ES-I3 (cell line): ENCODE results near the gene PDE1A.

ENCODE experiments used
- H3K36me3 ChIP-seq: 2 replicates; pipeline ENCODE4 v1.6.1; 2013; ENCODE audit warnings: mild to moderate bottlenecking, low read length, control low read depth, moderate library complexity; ENCODE audit not compliant: insufficient read depth
- H3K4me1 ChIP-seq: 2 replicates; pipeline ENCODE4 v1.6.1; 2013; ENCODE audit warnings: mild to moderate bottlenecking, control low read depth, low read length; ENCODE audit not compliant: insufficient read depth
- H3K9ac ChIP-seq: 2 replicates; pipeline ENCODE4 v1.6.1; 2013; ENCODE audit warnings: low read depth, mild to moderate bottlenecking, low read length, moderate library complexity
- H3K9me3 ChIP-seq: 2 replicates; pipeline ENCODE4 v1.6.1; 2013; ENCODE audit warnings: mild to moderate bottlenecking, low read length, moderate library complexity; ENCODE audit not compliant: control insufficient read depth, insufficient read depth

PDE1A gene

DNA sequence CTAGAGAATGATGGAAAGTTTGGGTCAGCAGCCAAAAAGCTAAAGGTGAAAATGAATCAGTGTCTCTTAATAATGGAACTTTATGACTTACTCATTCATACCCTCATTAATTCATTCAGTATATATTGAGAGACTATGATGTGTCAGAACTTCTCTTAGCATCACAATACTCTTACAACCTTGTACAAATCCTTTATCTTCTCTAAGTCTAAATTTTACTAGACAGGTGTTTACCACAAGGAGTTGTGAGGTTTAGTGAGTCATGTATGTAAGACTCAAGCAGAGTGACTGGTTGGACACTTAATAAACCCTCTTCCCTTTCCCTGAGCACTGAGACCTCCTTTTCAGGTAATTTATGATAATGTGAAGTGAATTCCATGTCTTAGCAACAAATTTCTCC, 311.6 kb downstream of the PDE1A start:
- peaks cover 4% of the 10 kb centered on the region; the same call in 1 of the 2 replicates for H3K4me1 ChIP-seq
- H3K36me3 ChIP-seq = no peaks in the 10 kb centered on the region
- no peak overlapping the region for H3K9ac ChIP-seq
- no peaks in the 10 kb centered on the region for H3K9me3 ChIP-seq

DNA sequence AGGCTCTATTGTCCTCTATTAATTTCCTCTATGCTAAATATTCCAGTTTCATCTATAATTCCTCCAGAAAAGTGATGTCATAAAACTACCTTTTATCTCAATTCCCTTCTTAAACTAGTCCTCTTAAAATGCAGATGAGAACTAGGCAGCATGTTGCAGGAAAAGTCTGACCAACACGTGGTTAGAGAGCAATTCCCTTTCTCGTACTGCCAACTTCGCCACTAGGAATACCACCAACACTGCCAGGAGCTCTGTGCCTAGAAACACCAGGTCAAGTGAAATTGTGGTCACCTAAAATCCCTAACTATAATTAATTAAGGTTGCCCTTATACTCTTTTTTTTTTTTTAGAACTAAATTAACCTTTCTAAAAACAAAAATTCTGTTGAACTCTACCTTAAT, 313.5 kb downstream of the PDE1A start:
- no peaks in the 10 kb centered on the region for H3K36me3 ChIP-seq

DNA sequence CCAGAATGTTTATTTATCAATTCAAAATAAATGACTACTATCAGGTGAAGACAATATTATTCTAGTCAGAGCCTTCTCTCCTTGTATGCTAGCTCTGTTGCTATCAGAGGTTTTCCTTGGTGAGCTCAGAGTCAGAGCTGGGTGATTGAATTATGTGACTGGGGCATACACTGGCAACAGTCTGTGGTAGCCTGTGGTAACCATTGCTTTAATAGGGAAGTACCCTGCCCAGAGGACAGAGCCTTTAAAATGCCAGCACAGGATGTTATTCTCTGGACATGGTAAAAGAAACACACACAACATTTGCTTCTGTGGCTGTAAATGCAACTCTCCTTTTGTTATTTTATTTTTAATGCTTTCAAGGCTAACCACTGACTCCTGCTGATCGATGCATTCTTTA, 316.5 kb downstream of the PDE1A start:
- Histone ChIP-seq H3K9ac (no peak overlapping the region), H3K9me3 (no peaks in the 10 kb centered on the region), H3K36me3 (no peaks in the 10 kb centered on the region), H3K4me1 (peaks cover 4% of the 10 kb centered on the region; the same call in 1 of the 2 replicates)

More for the DNA sequence above, 313.5 kb downstream of the PDE1A start:
- H3K9me3 ChIP-seq = no peaks in the 10 kb centered on the region
- no peak overlapping the region for H3K9ac ChIP-seq
- peaks cover 4% of the 10 kb centered on the region; the same call in 1 of the 2 replicates for H3K4me1 ChIP-seq

DNA sequence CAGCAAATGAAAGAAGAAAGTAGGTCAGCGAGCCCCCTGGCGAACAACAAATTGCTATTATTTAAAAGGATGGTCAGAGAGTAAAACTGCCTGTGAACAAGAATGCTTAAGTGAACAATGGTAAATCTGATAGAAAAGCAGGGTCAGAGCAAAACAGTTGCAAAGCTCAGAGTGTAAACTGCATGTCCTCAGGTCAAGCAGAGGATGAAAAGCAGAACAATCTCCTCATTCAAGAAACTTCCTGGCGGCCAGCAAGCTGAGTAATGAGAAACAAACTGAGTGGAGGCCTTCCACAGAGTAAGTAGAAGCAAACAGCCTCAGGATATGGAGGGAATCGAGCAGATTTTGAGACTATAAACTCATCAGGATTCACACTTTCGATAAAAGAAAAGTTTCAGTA, 323.3 kb downstream of the PDE1A start:
- Histone ChIP-seq H3K4me1 (peaks cover 14% of the 10 kb centered on the region), H3K36me3 (no peaks in the 10 kb centered on the region), H3K9ac (no peak overlapping the region), H3K9me3 (no peaks in the 10 kb centered on the region)

DNA sequence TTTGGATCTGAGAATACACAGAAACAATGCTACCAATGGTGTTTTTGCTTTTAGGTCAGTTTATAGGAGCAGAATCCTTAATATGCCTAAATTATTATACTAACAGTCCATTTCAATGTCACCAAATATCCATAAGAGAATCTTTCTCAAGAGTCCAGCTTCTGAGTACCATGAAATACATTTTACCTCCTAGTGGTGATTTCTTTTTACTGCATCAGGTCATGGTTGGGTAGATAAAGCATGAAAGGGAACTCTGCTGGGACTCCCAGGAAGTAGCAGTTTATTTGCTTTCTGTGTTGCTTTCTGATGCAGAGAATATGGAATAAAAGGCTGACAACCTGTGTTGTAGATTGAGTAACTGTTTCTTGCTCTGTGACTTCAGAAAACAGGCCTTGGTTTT, 325.6 kb downstream of the PDE1A start:
- no peak overlapping the region for H3K9ac ChIP-seq
- H3K36me3 ChIP-seq = no peaks in the 10 kb centered on the region
- H3K9me3 ChIP-seq = no peaks in the 10 kb centered on the region
- H3K4me1 ChIP-seq = peaks cover 14% of the 10 kb centered on the region

DNA sequence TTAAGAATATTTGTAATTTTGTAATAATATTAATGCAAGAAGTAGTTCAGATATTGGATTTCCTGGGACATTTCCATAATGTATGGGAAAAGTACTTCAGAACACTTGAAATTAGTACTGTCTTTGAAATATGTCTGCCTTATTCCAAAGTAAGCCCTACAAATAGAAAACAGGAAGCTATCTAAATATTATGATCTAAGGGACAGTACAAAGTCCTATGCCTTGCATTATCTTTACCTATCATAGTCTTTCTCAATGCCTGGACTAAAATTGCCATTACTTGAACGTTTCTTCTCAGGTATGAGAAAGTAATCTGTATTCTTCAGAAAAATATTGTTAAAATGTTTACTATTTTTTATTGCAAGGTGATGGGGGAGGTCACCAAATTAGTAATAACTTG, 328.2 kb downstream of the PDE1A start:
- Histone ChIP-seq H3K9me3 (no peaks in the 10 kb centered on the region; the same call in 1 of the 2 replicates), H3K4me1 (peaks cover 11% of the 10 kb centered on the region), H3K9ac (no peak overlapping the region), H3K36me3 (no peaks in the 10 kb centered on the region)

DNA sequence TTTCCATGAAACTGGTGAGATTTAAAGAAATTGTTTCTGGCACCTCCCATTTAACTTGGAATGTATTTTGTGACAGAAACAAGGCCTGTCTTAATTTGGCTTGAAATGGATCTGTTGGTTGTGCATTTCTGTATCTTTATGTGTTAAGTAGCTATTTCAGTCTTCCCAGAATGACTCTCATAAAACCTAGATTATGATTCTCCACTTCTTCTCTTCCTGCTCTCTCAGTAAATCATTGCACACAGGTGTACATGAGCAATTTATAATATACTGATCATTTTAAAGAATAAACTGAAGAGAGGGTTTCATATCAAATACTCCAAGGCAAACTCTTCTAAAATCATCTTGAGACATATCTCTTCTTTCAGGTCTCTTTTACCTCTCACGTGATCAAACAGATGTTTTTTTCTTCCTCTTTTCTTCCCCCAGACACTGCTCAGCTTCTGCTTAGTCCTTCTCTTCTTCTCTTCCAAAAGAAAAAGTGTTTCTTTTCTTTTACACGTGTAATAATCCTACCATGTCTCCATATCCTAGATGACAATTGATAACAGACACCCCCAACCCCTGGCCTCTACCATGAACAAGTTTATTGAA, 329.2 kb downstream of the PDE1A start:
- H3K9me3 ChIP-seq = no peaks in the 10 kb centered on the region; the same call in 1 of the 2 replicates
- H3K9ac ChIP-seq = no peak overlapping the region
- H3K36me3 ChIP-seq = no peaks in the 10 kb centered on the region
- peaks cover 7% of the 10 kb centered on the region for H3K4me1 ChIP-seq

DNA sequence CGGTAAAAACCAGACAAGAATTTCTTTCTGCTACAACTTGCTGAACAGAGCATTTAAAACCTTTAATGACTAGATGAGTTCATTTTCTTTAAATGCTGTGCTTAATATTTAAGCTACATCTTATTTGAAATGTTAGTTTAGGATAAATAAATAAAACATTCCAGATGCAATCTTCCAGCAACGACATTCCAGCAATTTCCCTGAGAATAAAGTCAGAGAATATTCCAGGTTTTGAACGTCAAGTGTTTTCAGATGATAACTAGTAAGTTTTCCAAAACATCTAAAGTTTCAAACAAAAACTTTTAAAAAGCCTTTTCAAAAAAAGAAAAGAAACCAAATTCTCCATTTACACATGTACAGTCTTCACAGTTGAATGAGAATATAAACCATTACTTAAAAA, 336.4 kb downstream of the PDE1A start:
- Histone ChIP-seq H3K9ac (no peak overlapping the region), H3K4me1 (no peaks in the 10 kb centered on the region), H3K9me3 (no peaks in the 10 kb centered on the region; the same call in 1 of the 2 replicates), H3K36me3 (no peaks in the 10 kb centered on the region)
